COLO829 (cell line): ENCODE measurements around the gene TMEM115.
"Not testable (repeated sequence)": the region's sequence is repeated elsewhere in the genome, so short reads cannot be mapped to it uniquely, and the experiment has no call there.

Experiments
- DNase-seq: peaks from one replicate; pipeline ENCODE4 v3.0.0; 2012; ENCODE audit warnings: low spot score

TMEM115 gene

GRCh38 chr3:50318615-50319014 lies 40.7 kb downstream of the TMEM115 start:
- DNase-seq: no peak

- DNase-seq: no peak
Measured at GRCh38 chr3:50318163-50318562, 41.2 kb downstream of the TMEM115 start.

GRCh38 chr3:50317300-50317699 lies 42.0 kb downstream of the TMEM115 start:
- DNase-seq: no peak

- DNase-seq: no peak
Measured at GRCh38 chr3:50316657-50317242, 42.6 kb downstream of the TMEM115 start.

GRCh38 chr3:50314816-50315215 lies 44.5 kb downstream of the TMEM115 start:
- DNase-seq: no peak

- no peak for DNase-seq
Measured at GRCh38 chr3:50314342-50314741, 45.0 kb downstream of the TMEM115 start.

- DNase-seq: not testable (repeated sequence)
Measured at GRCh38 chr3:50312041-50312440, 47.3 kb downstream of the TMEM115 start.
